Stimulated activated CD4-positive, alpha-beta T cell treated with anti-CD3 and anti-CD28 coated beads, Interleukin-15, amount 100 ng/mL, for 48 hours (primary cell): ENCODE measurements around the gene ALDOB.
"Not testable (repeated sequence)": the region's sequence is repeated elsewhere in the genome, so short reads cannot be mapped to it uniquely, and the experiment has no call there.

Experiments used
- DNase-seq, 2 donors: peaks; one replicate each; pipeline ENCODE4 v3.0.0-alpha.2; 2020; ENCODE audit warnings: low read depth in 2 of 2

The ALDOB gene

GRCh38 chr9:101384873-101385536 lies 50.6 kb downstream of the ALDOB start, which contains the start of gene BAAT:
Gene BAAT, minus strand, starts transcription at chr9:101385006. Its CDS starts 13,602 bp downstream, at chr9:101371404.
- DNase-seq = not testable (repeated sequence)

DNA sequence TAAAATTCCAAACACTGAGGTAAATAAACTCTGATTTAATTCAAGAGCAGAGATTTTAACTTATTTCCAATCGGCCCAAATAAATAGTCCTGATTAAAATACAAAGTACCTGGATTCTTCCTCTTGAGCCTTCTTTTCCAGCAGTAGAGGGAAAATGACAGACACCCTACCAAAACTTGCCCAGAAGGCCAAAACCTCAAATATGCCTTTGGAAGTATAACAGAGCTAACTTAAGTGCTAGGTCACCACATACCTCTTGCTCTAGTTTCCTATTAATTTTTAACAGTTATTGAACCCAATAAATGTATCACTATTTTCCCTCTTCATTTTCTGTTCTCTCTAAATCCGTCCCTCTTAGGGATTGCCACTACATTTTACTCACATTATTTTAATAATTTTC lies 52.2 kb downstream of the ALDOB start:
- DNase-seq = no peak

- no peak for DNase-seq
These were observed 53.7 kb downstream of the ALDOB start for GRCh38 chr9:101381833-101382342.

GRCh38 chr9:101381118-101381517 lies 54.5 kb downstream of the ALDOB start:
- DNase-seq = no peak

DNA sequence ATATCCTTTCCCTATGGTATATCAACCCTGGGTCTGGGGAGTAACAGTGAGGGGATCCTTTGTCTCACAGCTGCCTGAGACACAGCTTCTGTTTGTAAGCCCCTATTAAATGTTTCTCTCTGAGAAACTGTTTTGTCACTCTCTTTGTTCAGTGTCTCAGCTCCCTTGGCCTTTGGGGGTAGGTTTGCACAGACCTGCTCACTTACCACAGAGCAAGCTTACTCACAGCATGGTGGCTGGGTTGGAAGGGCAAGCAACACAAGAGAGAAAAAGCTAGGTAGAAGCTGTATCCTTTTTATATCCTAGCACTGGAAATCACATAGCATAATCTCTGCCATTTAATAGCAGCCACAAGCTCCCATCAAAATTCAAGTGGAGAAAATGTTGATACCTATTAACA lies 55.3 kb downstream of the ALDOB start:
- DNase-seq = no peak

DNA sequence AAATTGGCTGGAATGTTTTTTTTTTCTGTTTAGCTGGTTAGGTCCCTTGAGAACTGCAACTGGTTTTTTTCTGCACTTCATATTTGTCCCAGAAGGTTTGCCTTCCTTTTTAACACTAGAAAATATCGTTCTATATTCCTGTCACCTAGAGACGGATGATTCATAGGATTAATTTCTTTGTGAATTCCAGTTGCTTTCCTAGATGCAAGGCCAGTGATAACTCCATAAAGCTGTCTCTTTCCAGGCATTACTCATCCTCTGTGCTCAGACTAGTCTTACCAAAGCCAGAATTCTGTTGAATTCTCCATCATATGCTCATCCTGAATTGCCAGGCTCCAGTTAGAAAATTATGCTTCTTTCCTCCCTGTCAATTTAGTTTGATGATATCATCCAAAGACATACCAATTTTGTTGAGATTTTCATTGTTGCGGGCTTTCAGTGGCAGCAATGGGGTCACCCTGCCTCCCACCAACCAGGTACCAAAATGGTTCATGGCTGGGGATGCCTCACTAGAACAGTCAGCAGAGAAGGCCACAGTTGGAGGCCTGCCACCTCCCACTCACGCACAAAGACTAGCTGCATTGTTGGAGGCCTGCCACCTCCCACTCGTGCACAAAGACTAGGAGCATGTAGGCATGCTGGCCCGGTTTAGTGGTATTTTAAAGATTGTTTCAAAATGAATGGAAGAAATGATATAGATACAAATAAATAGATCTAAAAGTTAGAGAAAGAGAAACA lies 59.3 kb downstream of the ALDOB start:
- no peak for DNase-seq

- no peak for DNase-seq
These were observed 60.0 kb downstream of the ALDOB start for GRCh38 chr9:101375546-101375945.

GRCh38 chr9:101372327-101373118 lies 63.1 kb downstream of the ALDOB start:
- no peak for DNase-seq

GRCh38 chr9:101371813-101372212 lies 63.8 kb downstream of the ALDOB start:
- no peak for DNase-seq
